H1 (cell line): ENCODE data around the gene NDUFA5. TPM values are rescaled to one million over a fixed set of nuclear protein-coding genes. Genes with fewer than 3 reads are reported as not detected.

Experiments
- BACH1 ChIP-seq: IDR thresholded peaks from 2 replicates; pipeline ENCODE4 v1.6.1; 2012; ENCODE audit warnings: low read length, improper control_type of control experiment
- BCL11A ChIP-seq, 2 experiments: IDR thresholded peaks; one replicate each; pipeline ENCODE4 v1.6.1; 2011; ENCODE audit warnings: low read depth in 2 of 2, low read length in 2 of 2, mild to moderate bottlenecking in 2 of 2
- CHD2 ChIP-seq: IDR thresholded peaks from 2 replicates; pipeline ENCODE4 v1.6.1; 2012; ENCODE audit warnings: low read length, improper control_type of control experiment
- CHD7 ChIP-seq: fragments of 300-600 bp; sonication (generic); IDR thresholded peaks from 2 replicates; pipeline ENCODE4 v1.7.1; 2012; ENCODE audit warnings: low read length, moderate library complexity, mild to moderate bottlenecking, inconsistent platforms; ENCODE audit not compliant: insufficient replicate concordance
- CREB1 ChIP-seq: IDR thresholded peaks from 2 replicates; pipeline ENCODE4 v1.6.1; 2012; ENCODE audit warnings: inconsistent platforms
- RAD21 ChIP-seq, 2 experiments: IDR thresholded peaks in 1 of 2; conservative IDR thresholded peaks in 1 of 2; 2 replicates each; pipeline ENCODE4 v1.6.1; 2011; ENCODE audit warnings: low read depth in 2 of 2, low read length in 2 of 2, improper control_type of control experiment in 1 of 2, inconsistent platforms in 1 of 2, mild to moderate bottlenecking in 1 of 2, moderate library complexity in 1 of 2
- SIRT6 ChIP-seq: IDR thresholded peaks from one replicate; pipeline ENCODE4 v1.7.1; 2012; ENCODE audit warnings: low read length, inconsistent platforms
- SP2 ChIP-seq: IDR thresholded peaks from 2 replicates; pipeline ENCODE4 v1.6.1; 2012; ENCODE audit warnings: mild to moderate bottlenecking, low read length, inconsistent platforms
- SUZ12 ChIP-seq: fragments of 200-600 bp; sonication (generic); IDR thresholded peaks from 2 replicates; pipeline ENCODE4 v1.6.1; 2012; ENCODE audit warnings: mild to moderate bottlenecking, inconsistent platforms, low read length, moderate library complexity, mixed read lengths
- polyA plus RNA-seq, 7 experiments: library from polyadenylated mRNA; depleted of rRNA in 3 of 7; stranded (reverse) in 5 of 7; unstranded in 2 of 7; fragments of >200 nt in 5 of 7; fragments of 200-250 nt in 2 of 7; gene quantifications; 1 replicate in 5 of 7; 2 replicates in 1 of 7; 4 replicates in 1 of 7; pipeline versions ENCODE4 v1.2.1 to v1.2.3, GENCODE V29; 2011 to 2013; ENCODE audit warnings: missing spikeins in 2 of 7, mixed read lengths in 2 of 7
- total RNA-seq: library from RNA; stranded (reverse); fragmentation: NEBNext Ultra II Directional; extraction: Animal tissue kit (Norgen Biotek cat#: 25700); gene quantifications from 2 replicates; pipeline ENCODE4 v1.2.1, GENCODE V29; 2021

The NDUFA5 gene
- total and polyA plus RNA-seq, 2 of the 8 experiments (the other 6 are each of a cell fraction or from before 2014, with no cell fraction given): 7.6 to 76.3 TPM

- TF ChIP-seq CHD7: no peak
- no peak for TF ChIP-seq RAD21 (IDR thresholded peaks at IDR 0.05 in 1 of 2, conservative IDR thresholded peaks at IDR 0.05 in 1 of 2; ENCODE audit: low read depth in 2 of 2, low read length in 2 of 2)
- TF ChIP-seq SP2: no peak
- TF ChIP-seq SIRT6: no peak
- no peak for TF ChIP-seq SUZ12
- TF ChIP-seq BCL11A (IDR thresholded peaks at IDR 0.05; ENCODE audit: low read depth in 2 of 2, low read length in 2 of 2): no peak
- TF ChIP-seq CHD2: no peak
- no peak for TF ChIP-seq BACH1
- TF ChIP-seq CREB1: no peak
Measured at GRCh38 chr7:123528265-123528664, 29.4 kb downstream of the NDUFA5 start (continued).
